A673 (cell line): ENCODE measurements around the gene SCGN. TPM values are rescaled to one million over a fixed set of nuclear protein-coding genes. Genes with fewer than 3 reads are reported as not detected.
A peak's percentile ranks its signal among the peaks of the same experiment; 100 is the strongest.

Experiments used
- BruUV-seq: library from RNA; stranded (reverse); fragments of 400-500 nt; replicated peaks from 2 replicates; lab custom pipeline; 2021; lab: Mats Ljungman, UMichigan
- CTCF ChIA-PET: fragments of 300-600 bp; sonication (Branson Sonifier 250); formaldehyde crosslinking; loops from one replicate; lab custom pipeline; 2022; ENCODE audit warnings: antibody characterized with exemption; lab: Charles Lee
- POLR2A ChIA-PET: fragments of 300-600 bp; sonication (Branson Sonifier 250); formaldehyde crosslinking; loops from one replicate; lab custom pipeline; 2022; ENCODE audit warnings: antibody characterized with exemption; ENCODE audit not compliant: low non-redundant PET; lab: Charles Lee
- DNase-seq: peaks from one replicate; pipeline ENCODE4 v3.0.0-alpha.2; 2015; ENCODE audit warnings: low spot score
- H3K27ac ChIP-seq: fragments of 200-600 bp; sonication (generic); 2 replicates; pipeline ENCODE4 v1.5.1; 2016; ENCODE audit warnings: mixed run types, low read depth, mild to moderate bottlenecking, mixed read lengths, antibody characterized with exemption, low read length; ENCODE audit not compliant: poor library complexity, severe bottlenecking
- H3K27me3 ChIP-seq: fragments of 200-600 bp; sonication (generic); replicated peaks from 2 replicates; pipeline ENCODE4 v1.6.1; 2017; ENCODE audit warnings: mixed run types, low read depth, mild to moderate bottlenecking, mixed read lengths, antibody characterized with exemption, low read length; ENCODE audit not compliant: insufficient read depth, poor library complexity
- H3K36me3 ChIP-seq: fragments of 200-600 bp; sonication (generic); 2 replicates; pipeline ENCODE4 v1.6.1; 2016; ENCODE audit warnings: mixed run types, mild to moderate bottlenecking, mixed read lengths, antibody characterized with exemption, low read length; ENCODE audit not compliant: insufficient read depth, poor library complexity, severe bottlenecking
- H3K4me1 ChIP-seq: fragments of 200-600 bp; sonication (generic); 2 replicates; pipeline ENCODE4 v1.6.1; 2017; ENCODE audit warnings: mixed run types, mild to moderate bottlenecking, mixed read lengths, antibody characterized with exemption, low read length; ENCODE audit not compliant: insufficient read depth, poor library complexity, severe bottlenecking
- H3K4me3 ChIP-seq: fragments of 200-600 bp; sonication (generic); 2 replicates; pipeline ENCODE4 v1.5.1; 2016; ENCODE audit warnings: low read depth, mixed run types, mild to moderate bottlenecking, mixed read lengths, low read length; ENCODE audit not compliant: poor library complexity, severe bottlenecking
- H3K9me3 ChIP-seq: fragments of 200-600 bp; sonication (generic); 2 replicates; pipeline ENCODE4 v1.6.1; 2016; ENCODE audit warnings: mixed run types, low read depth, mild to moderate bottlenecking, mixed read lengths, antibody characterized with exemption, low read length; ENCODE audit not compliant: poor library complexity, severe bottlenecking
- CTCF ChIP-seq: fragments of 300-800, 200-600 bp; sonication (generic); conservative IDR thresholded peaks from 2 replicates; pipeline ENCODE4 v1.5.1; 2017; ENCODE audit warnings: low read depth, mild to moderate bottlenecking, antibody characterized with exemption, low read length, moderate library complexity, mixed read lengths
- EZH2 ChIP-seq: fragments of 200-600 bp; sonication (generic); IDR thresholded peaks from 2 replicates; pipeline ENCODE4 v1.6.1; 2017; ENCODE audit warnings: borderline replicate concordance, low read depth, mild to moderate bottlenecking, mixed read lengths, antibody characterized with exemption, low read length; ENCODE audit not compliant: poor library complexity, severe bottlenecking
- intact Hi-C: fragments of 100-400 bp; cut with micrococcal nuclease; formaldehyde crosslinking; loops from one replicate; pipeline ENCODE4 v1.10.0; 2022; ENCODE audit not compliant: unreplicated experiment
- total RNA-seq: library from RNA; stranded (reverse); gene quantifications from 2 replicates; pipeline ENCODE4 v1.2.3, GENCODE V29; 2021

SCGN gene
- total RNA-seq, 1 experiment from 2014 or later, result not detected

GRCh38 chr6:25745836-25746235 is 93.8 kb downstream of the SCGN start:
- CTCF ChIA-PET, result interaction anchor here (0.5 kb wide), 1 partner anchor 10 kb away, joined by 3 read pairs; no protein-coding TSS in a partner anchor
- intact Hi-C loops, result no loop called here
- Histone ChIP-seq H3K4me3 (no peak overlapping the region), H3K27me3 (no peaks in the 10 kb centered on the region), H3K36me3 (no peaks in the 10 kb centered on the region), H3K27ac (no peak overlapping the region), H3K9me3 (no peaks in the 10 kb centered on the region), H3K4me1 (no peaks in the 10 kb centered on the region)
- POLR2A ChIA-PET, result no interaction called here
- no peak for DNase-seq
- TF ChIP-seq EZH2 (no peak), CTCF (no peak)
- no TSS peak for BruUV-seq

GRCh38 chr6:25746968-25747367 is 95.0 kb downstream of the SCGN start:
- H3K4me1 ChIP-seq, result no peaks in the 10 kb centered on the region
- no peak for DNase-seq
- H3K27me3 ChIP-seq, result no peaks in the 10 kb centered on the region
- intact Hi-C loops, result no loop called here
- TF ChIP-seq EZH2 (no peak), CTCF (0 out of 2 replicates have a peak, but pooled peaks have one; percentile 29)
- no TSS peak for BruUV-seq
- H3K36me3 ChIP-seq, result no peaks in the 10 kb centered on the region
- H3K4me3 ChIP-seq, result no peak overlapping the region
- no peaks in the 10 kb centered on the region for H3K9me3 ChIP-seq
- CTCF ChIA-PET, result no interaction called here
- POLR2A ChIA-PET, result no interaction called here
- no peak overlapping the region for H3K27ac ChIP-seq

- no peaks in the 10 kb centered on the region for H3K9me3 ChIP-seq
- no peaks in the 10 kb centered on the region for H3K27me3 ChIP-seq
- intact Hi-C loops, result no loop called here
- H3K4me1 ChIP-seq, result no peaks in the 10 kb centered on the region
- BruUV-seq, result no TSS peak
- POLR2A ChIA-PET, result no interaction called here
- CTCF ChIA-PET, result no interaction called here
- TF ChIP-seq CTCF (no peak), EZH2 (no peak)
- H3K4me3 ChIP-seq, result no peak overlapping the region
- H3K36me3 ChIP-seq, result no peaks in the 10 kb centered on the region
- H3K27ac ChIP-seq, result no peak overlapping the region
- DNase-seq, result no peak
Measured at GRCh38 chr6:25747477-25747876, 95.5 kb downstream of the SCGN start.
